Measurements from ENCODE around the gene TTC9B.
"Not testable (repeated sequence)": the region's sequence is repeated elsewhere in the genome, so short reads cannot be mapped to it uniquely, and the experiment has no call there.

TTC9B gene

DNA sequence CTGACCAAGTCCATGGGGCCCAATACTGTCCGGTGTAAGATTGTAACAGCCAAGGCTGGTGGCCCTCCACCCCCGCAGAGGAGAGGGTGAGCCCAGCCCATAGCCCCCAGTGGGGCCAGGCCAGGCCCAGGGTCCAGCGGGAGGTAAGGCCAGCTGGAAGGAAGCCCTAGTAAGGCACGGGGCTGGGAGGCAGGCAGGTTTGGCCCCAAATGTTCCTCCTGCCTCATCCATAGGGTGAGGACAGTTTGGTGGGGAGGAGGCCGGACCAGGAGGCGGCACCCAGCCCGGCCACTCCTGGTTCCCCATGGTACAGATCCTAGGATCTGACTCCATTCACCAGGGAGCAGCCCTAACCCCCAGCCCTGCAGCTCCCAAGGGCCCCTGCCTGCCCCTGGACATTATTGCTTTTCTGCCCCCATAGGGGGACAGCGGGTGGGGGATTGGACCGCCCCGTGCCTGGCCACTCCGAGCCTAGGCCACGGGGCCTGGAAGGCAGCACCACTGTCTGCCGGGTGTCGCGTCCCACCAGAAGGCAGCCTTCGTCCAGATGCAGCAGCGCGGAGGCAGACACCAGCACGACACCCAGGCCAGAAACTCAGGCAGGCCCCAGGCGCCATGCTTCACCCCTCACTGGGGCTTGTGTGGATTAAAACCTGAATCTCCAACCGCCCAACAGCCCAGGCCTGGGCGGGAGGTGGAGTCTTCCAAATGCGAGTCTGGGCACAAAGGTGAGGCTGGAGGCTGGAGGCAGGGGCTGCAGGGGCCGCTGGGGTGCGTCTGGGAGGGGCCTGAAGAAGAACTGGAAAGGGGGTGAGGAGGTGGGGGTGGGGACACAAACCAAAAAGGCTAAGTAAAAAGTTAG, 15.0 kb upstream of the TTC9B start:
- DNase-seq (ENCODE audit: low read depth): no peak

DNA sequence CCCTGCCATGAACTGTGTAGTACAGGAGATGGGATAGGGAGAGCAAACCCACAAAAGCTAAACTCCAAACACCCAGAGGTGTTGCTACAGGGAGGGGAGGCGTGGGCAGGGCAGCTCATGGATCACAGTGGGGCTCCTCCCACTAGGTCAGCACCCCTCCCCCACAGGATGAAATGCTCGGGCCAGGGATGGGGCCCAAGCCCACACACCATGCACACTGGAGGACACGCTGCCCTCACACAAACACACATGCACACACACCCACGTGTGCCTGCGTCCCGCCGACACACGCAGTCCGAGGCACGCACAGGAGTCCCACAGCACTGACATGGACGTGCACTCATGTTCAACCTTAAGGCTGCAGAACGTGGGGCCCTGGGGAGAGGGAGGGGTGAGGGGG, 14.3 kb upstream of the TTC9B start:
- no peak for DNase-seq (ENCODE audit: low read depth)

DNA sequence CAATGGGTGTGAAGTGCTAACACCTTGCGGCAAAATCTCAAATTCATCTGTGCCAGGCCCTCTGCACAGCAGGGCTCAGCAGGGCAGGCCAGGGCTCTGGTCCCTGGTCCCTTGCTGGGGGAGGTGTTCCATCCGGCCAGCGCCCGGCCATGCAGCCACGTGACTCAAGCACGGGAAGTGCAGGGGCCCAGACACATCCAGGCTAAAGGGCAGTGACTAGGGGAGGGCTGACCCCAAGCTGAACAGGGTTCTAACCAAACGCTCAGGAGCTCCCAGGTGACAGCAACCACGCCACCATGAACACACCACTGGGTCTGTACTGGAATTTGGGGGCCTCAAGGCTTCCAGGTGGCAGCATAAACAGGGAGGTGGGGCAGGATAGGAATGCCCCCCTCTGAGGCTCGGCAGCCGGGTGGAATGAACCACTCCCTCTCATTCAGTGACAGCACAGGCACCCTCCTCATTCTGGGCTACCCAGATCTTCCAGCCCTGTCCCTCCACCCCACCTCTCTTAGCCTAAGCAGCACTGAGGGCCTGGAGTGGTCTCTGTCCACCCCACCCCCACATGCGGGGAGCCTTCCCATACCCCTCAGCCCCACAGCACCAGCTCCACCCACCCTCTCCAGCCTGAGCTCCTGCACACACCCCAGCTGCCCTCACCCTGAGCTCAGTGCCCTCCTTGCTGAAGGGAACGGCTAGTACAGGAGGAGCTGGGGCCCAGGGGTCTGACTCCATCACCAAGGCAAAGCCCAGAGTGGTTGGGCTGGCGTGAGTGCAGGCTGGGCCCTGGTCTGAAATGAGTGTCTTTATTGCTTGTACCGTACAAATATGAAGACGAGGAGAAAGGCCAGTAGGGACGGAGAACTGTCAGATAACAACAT, 13.6 kb upstream of the TTC9B start:
- no peak for DNase-seq (ENCODE audit: low read depth)

DNA sequence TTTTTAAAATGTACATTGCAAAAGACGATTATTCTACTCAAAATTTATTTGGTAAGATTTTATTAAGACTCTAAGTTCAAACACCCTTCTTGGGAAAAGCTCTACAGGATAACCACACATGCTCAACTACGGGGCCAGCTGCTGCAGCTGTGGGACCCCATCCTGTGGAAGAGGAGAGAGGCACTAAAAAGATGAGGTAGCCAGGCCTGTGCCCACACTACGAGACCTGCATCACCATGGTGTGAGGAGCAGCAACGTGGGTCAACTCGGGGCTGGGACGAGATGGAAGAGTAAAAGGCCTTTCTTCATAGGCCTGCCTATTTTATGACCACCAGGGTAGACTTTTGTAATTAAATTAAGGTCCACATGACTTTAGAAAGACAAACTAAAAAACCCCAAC, 12.9 kb upstream of the TTC9B start:
- no peak for DNase-seq (ENCODE audit: low read depth)

DNA sequence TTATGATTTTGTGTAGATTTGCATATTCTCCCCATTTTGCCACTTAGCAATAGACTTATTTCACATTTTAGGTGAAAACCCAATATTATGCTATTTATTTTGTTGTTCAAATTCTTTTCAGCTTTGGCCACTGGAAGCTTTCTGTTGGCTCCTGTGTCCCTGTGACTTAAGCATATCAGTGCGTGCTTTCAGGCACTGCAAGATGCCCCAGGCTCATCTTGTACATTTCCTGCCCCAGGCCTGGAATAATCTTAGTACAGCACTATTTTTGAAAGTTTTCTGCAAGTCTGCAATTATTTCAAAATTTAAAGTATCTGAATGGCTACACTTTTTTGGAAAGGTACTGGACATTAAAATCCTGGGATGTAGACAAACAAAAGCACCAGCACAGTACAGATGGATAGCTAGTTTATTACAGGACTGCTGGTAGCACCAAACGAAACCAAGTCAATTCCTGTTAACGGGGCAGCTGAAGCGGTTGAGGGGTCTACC, 11.8 kb upstream of the TTC9B start:
- no peak for DNase-seq (ENCODE audit: low read depth)

DNA sequence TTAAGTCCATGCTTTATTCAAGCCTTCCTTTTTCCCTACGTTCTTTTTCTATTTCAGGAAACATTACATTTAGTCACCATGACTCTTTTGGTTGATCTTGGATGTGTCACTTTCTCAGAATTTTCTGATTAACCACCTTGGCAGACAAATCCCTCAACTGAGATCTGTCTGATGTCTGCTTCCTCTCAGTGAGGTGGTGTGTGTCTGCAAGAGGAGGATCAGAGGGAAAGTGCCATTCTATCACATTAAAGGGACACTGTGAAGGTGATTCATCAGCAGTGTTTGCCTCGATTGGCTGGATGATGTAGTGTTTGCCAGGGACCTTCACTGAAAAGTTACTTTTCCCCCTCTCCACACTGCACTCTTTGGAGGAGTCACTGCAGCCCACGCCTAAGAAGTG, 11.3 kb upstream of the TTC9B start:
- no peak for DNase-seq (ENCODE audit: low read depth)

DNA sequence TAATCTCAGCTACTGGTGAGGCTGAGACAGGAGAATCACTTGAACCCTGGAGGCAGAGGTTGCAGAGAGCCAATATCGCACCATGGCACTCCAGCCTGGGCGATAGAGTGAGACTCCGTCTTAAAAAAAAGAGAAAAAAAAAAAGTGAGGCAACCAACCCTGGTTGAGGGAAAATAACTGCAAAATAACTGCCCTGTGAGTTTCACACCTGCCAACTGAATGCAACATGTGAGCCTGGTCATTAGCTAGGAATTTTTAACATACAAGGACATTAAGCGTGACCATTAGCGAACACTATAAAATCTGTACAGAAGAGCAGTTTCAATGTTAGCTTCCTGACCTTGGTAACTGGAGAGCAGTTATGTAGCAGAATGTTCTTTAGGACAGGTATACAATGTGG, 10.7 kb upstream of the TTC9B start:
- DNase-seq (ENCODE audit: low read depth): no peak

DNA sequence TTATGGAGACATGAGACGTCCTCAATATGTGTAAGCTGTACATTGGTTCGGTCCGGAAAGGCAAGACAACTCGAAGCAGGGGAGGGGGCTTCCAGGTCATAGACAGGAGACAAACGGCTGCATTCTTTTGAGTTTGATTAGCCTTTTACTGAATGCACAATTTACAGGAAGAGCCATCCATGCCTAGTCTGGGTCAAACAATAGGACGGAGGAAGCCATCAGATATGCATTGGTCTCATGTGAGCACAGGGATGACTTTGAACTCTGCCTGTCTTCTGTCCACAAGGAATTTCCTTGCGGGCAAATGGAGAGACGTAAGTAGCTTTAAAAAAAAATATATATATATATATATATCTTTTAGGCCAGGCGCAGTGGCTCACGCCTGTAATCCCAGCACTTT, 10.2 kb upstream of the TTC9B start:
- no peak for DNase-seq (ENCODE audit: low read depth)

DNA sequence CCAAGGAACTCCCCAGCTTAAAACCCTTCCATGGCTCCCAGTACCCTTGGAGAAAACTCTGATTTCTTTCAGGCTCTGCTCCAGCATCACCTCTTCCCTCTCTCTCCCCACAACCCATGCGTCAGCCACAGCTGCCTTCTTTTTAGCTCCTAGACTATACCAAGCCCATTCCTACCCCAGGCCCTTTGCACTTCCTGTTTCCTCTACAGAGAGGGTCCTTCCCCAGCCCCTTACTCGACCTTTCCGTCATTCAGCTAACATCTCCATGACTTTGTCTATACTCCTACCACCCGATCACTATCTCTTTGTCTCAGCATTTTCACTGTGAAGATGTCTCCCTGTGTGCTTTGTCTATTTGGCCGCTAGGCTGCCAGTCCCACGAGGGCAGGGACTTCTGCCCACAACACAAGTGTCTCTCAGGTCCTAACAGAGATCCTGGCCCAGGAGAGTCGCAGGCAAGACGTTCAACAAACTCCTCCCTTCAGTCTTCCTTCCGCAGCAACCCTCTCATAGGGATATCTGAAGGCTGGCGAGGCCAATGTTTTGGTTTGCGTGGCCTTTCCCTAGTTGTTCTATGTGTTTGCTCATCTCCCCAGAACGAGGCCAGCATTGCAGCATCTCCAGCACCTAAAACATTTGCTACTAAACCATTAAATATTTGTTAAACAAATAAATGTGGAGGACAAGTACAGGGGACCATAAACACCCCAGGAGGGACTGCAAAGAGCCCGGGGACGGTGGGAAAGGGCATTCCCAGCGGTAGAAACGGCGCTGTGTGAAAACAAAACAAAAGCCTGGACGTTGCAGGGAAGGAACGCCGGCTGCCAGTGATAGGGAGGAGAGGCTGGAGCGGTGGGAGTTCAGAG, 7.5 kb upstream of the TTC9B start:
- DNase-seq (ENCODE audit: low read depth): no peak

DNA sequence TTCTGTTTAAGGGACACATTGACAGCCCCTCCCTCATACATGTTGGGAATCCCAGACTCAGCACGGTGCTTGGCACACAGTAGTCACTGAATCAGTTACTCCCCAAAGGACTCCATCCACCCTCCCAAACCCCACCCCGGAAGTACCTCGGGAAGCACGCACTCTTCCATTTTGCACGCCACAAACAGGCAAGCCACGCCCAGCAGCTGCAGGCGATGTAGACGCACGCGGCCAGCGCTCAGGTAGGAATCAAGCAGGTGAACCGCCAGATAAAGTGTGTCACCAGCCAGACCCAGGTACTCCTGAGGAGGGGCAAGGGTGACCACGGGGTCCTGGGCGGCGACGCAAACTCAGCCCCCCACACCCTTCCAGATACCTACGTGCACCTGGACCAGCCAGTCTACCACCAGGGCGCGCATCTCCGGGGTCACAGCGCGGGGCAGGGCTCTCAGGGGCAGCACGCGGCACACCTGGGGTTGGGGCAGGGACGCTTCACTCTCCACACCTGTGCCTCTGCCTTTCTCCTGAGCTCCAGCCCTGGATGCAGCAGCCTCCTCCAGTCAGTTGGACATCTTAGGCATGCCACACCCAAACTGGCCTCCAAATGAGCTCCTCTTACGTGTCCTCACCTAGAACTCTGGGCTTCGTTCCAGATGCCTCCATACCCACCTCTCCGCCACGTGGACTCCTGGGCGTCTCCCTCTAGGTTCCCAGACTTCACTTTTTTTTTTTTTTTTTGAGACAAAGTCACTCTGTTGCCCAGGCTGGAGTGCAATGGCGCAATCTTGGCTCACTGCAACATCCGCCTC, 6.4 kb upstream of the TTC9B start:
- no peak for DNase-seq (ENCODE audit: low read depth)

DNA sequence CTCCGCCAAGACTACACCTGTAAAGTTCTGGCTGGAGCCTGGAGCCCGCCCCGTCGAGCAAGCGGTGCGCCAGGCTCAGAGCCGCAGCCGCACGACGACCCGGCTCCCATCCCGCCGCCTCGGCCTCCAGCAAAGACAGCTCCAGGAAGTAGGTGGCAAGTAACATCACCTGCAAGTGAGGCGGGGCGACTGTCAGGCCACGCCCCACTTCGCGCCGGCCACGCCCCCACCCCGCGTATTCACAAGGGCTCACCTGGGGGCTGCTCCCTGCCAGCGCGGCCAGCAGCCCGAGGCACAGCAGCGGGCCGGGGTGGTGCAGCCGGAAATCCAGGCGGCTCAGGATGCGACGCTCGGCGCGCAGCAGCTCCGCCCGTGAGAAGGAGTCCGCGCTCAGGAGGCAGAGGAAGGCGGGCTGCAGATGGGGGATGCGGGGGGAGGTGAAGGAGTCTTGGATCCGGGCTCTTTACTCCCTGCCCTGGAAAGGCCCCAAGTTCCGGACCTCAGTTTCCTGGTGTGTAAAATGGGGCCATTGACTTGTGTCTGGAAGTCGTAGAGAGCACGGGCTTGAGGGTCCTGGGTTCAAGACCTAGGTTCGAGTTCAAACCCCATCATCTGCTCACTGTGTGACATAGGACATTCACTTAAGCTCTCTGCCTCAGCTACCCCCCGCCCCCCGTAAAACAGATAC, 5.1 kb upstream of the TTC9B start:
- no peak for DNase-seq (ENCODE audit: low read depth)

DNA sequence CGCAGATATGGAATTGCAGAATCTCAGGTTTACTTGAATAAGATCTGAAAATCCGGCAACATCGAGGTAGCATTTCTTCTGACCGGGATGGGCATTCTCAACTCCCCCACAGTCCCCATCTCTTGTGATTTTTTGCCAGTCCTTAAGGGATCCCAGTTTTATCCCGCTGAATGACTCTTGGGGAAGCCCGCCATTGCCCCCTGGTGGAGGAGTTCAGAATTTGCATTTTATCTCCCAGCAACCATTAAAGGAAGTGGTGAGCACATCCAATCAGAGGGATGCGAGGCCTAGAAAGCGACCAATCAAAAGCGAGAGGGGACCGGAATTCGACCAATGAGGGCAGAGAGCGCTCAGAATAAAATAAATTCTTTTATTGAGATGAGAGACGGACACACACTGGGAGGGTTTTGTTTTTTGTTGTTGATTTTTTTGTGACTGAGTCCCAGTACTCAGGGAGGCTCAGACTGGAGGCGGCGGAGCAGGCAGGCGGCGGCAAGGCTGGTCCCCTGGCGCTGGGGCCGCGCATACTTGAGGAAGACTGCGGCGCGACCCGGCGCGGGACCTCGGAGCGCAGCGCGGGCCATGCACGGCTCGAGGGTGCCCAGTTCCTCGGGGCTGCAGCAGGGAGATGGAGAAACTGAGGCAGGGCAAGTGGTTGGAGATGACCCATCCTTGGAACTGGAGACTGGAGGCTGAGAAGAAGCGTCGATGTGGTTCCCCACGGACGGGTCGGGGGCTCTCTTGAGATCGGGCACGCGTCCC, 3.9 kb upstream of the TTC9B start:
- DNase-seq (ENCODE audit: low read depth): peak; percentile 79

DNA sequence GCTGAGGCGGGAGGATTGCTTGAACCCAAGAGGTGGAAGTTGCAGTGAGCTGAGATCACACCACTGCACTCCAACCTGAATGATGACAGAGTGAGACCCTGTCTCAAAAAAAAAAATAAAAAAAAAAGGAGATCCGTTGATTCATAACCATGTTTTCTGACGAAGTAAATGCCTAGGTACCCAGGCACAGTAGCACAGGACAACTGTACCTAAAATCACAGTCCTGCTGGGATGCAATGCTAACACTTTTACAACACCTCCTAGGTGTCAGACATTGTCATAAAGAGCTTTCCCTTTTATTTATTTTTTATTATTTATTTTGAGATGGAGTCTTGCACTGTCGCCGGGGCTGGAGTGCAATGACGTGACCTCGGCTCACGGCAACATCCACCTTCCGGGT, 2.5 kb upstream of the TTC9B start:
- DNase-seq (ENCODE audit: low read depth): no peak

DNA sequence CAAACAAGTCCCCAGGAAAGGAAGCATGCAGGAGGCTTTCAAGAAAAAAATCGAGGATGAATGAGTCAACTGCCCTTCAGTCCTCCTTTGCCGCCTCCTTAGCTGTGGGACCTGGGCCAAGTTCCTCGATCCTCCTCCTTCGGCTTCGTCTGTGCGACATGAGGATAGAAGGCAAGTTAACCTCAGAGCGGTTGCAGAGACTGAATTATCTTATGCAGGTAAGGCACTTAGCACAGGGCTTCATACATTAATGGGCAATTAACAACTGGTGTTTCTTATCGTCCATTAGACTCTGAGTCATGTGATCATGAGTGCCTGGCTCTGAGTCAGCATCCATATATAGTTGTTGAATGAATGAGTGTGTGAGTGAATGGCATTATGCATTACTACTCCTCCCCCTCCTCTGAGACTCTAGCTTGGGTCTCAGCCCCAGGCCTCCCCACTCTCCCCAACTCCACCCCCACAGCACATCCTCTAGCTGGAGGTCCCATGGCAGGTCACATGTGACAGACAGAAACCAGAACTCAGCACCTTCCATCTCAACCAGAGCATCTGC, 1.6 kb upstream of the TTC9B start:
- DNase-seq (ENCODE audit: low read depth): no peak

DNA sequence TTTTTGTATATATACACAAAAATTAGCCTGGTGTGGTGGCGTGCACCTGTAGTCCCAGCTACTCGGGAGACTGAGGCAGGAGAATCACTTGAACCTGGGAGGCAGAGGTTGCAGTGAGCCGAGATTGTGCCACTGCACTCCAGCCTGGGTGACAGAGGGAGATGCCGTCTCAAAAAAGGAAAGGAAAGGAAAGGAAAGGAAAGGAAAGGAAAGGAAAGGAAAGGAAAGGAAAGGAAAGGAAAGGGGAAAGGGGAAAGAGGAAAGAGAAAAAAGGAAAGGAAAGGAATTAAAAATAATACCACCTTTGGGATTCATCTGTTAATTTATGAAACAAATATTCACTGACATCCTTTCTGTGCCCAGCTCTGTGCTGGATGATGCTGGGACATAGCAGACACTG, 845 bp upstream of the TTC9B start:
- not testable (repeated sequence) for DNase-seq (ENCODE audit: low read depth)

DNA sequence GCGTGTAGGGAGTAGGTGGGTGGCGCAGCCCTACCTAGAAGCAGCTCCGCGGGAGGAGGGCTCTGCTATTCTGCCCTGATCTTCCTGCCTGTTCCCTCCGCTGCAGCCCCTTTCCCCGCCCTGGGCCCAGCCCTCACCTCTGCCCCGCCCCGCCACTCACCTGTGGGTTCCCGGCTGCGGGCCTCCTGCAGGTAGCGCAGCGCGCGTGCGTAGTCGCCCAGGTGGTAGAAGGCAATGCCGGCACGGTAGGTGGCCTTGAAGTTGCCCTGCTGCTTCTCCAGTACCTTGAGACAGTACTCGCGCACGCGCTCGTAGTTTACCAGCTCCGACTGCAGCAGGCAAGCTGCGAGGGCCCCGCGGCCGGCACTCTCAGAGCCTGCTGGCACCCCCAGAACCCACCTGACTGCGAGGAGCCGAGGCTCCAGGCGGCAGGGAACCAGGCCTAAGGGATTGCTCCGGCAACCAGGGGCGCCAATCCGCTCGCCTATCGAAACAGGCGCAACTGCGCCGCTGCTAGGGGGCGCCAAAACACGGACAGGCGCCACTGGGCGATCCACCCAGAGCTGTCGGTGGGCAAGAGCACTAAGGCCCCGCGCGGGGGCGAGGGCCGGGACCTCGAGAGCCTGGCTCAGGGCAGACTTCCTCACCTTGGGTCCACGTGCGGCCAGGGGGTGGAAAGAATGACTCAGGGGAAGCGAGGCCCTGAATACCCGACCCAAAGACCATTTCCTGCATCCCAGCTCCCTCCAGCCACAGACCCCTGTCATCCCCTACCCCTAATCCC, 965 bp downstream of the TTC9B start:
- DNase-seq (ENCODE audit: low read depth): no peak

DNA sequence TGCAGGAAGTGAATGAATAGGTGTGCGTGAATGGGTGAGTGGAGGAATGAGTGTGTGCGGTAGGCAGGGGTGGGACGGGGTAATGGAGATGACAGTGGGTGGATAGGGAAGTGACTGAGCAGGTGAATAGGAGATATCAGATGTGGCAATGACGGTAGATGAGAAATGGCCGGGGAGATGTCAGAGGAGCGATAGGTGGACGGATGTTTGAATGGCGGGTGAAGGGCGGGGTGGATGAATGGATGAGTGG, 1.5 kb downstream of the TTC9B start:
- DNase-seq (ENCODE audit: low read depth): no peak

DNA sequence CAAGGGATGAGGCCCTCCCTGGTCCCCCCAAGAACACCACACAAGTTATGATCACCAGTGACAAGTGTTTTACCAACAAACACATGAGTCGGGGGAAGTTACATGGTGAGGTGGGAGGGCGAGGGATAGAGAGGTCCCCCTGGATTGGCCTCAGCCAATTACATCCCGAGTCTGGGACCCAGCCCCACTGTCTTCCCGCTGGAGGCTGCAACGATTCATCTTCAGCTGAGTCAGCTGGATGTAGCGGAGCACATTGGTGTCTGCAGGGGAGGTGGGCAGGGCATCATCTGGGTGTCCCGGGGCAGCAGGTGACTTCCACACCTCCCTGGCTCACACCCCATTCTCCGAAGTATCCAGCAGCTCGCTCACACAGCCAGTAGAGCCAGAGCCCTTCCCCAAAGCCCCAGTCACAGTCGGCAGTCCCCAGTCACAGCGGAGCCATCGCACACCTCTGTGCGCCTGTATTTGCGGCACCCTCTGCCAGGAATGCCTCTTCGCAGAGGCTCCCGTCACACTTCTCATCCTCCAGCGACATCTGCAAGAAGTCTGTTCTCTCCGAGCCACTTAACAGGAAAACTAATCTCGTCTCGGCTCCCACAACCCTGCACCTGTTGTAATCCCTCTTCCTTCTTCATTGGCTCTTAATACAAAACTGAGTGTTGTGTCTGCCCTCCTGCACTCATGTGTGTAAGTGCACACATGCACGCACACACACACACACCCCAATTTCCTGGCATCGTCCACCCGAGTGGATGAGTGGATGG, 2.0 kb downstream of the TTC9B start:
- no peak for DNase-seq (ENCODE audit: low read depth)
